Astrocyte of the cerebellum (primary cell): Measurements from ENCODE around the gene SLC10A4.
"Not testable (repeated sequence)": the region's sequence is repeated elsewhere in the genome, so short reads cannot be mapped to it uniquely, and the experiment has no call there.

Source experiments
- DNase-seq: peaks from one replicate; pipeline ENCODE4 v3.0.0-alpha.2; 2011; ENCODE audit warnings: low read depth
- H3K4me3 ChIP-seq: 2 replicates; pipeline ENCODE4 v1.5.1; 2011; ENCODE audit warnings: mild to moderate bottlenecking, low read depth, low read length, moderate library complexity
- in situ Hi-C: cut with HindIII; loops from 2 replicates; pipeline ENCODE4 v1.10.0; 2017; ENCODE audit warnings: low sequenced_read_pairs
- TF ChIP-seq, protein P1 (sequence below): IDR thresholded peaks from 2 replicates; pipeline ENCODE4 v1.5.1; 2012; ENCODE audit warnings: low read length, low read depth, moderate library complexity, mild to moderate bottlenecking; ENCODE audit errors: missing control alignments

SLC10A4 gene, protein sequence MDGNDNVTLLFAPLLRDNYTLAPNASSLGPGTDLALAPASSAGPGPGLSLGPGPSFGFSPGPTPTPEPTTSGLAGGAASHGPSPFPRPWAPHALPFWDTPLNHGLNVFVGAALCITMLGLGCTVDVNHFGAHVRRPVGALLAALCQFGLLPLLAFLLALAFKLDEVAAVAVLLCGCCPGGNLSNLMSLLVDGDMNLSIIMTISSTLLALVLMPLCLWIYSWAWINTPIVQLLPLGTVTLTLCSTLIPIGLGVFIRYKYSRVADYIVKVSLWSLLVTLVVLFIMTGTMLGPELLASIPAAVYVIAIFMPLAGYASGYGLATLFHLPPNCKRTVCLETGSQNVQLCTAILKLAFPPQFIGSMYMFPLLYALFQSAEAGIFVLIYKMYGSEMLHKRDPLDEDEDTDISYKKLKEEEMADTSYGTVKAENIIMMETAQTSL

DNA sequence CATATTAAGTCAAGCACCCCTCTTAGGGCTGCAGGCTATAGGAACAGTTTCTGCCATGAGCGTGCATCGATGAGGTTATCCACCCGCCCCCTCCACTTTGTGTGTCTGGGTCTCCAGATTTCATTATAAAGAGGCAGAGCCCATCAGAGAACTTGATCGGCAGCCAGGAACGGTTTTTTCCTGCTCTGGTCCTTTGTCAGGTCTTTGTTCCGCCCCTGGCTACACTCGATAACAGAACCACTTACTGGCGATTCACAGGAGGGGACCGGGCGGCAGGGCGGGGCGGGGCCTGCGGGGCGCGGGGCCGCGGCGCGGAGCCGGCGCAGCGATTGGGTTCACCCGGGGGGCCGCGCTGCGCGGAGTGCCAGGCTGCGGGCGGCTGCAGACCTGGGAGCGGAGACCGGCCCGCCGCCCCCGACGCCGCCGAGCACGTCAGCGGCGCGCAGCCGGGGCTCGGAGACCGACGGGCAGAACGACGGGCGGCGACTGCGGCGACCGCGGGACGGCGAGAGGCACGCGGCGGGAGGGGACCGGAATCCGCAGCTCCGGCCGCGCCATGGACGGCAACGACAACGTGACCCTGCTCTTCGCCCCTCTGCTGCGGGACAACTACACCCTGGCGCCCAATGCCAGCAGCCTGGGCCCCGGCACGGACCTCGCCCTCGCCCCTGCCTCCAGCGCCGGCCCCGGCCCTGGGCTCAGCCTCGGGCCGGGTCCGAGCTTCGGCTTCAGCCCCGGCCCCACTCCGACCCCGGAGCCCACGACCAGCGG is at the start of gene SLC10A4:
Gene SLC10A4, plus strand, starts transcription at position 338 of the 771 bp plus-strand sequence. Its CDS starts 219 bp downstream, at position 557.
- H3K4me3 ChIP-seq: peak within 1 kb of the TSS; percentile 26
- TF ChIP-seq, protein P1, sequence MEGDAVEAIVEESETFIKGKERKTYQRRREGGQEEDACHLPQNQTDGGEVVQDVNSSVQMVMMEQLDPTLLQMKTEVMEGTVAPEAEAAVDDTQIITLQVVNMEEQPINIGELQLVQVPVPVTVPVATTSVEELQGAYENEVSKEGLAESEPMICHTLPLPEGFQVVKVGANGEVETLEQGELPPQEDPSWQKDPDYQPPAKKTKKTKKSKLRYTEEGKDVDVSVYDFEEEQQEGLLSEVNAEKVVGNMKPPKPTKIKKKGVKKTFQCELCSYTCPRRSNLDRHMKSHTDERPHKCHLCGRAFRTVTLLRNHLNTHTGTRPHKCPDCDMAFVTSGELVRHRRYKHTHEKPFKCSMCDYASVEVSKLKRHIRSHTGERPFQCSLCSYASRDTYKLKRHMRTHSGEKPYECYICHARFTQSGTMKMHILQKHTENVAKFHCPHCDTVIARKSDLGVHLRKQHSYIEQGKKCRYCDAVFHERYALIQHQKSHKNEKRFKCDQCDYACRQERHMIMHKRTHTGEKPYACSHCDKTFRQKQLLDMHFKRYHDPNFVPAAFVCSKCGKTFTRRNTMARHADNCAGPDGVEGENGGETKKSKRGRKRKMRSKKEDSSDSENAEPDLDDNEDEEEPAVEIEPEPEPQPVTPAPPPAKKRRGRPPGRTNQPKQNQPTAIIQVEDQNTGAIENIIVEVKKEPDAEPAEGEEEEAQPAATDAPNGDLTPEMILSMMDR: no peak
- no peak for DNase-seq
- in situ Hi-C loops: no loop called here

DNA sequence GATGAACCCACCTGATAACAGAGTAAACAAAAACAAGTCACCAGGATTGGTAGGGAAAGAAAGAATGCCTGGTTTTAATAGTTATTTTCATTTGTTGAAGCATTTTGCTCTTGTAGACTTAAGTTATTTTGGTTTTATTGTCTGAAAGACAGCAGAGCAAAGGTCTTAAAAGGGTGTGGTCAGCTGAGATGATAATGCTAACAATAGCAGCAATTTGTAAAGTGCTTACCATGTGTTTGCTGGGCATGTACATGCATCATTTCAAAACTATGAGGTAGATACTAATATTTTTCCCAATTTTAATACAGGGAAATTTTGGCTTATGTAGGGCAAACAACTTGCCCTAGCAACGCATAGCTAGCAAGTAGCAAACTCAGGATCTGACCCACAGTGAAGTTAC is 46.8 kb upstream of the SLC10A4 start:
- TF ChIP-seq, protein P1: no peak
- no peak for DNase-seq
- no peak overlapping the region for H3K4me3 ChIP-seq
- in situ Hi-C loops: no loop called here

DNA sequence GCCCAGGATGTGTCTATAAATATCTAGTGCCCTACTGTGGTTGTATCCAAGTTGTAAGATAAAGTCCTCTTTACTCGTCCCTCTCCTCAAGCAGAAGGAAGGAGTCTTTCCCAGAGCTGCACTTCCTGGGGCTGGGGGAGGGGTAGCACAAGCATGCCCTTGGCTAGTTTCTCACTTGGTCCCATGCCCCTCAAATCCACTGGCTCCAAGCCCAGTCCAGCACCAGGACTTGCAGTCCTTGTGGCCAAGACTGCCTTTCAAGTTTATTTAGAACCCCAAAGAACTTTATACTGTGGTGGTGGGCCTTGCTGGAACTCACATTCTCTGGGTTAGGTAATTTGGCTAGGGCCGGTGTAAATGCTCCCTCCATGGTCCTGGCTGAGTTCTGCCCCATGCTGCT is 43.2 kb upstream of the SLC10A4 start:
- peak; percentile 4 for DNase-seq
- in situ Hi-C loops: no loop called here
- TF ChIP-seq, protein P1: no peak
- H3K4me3 ChIP-seq: no peak overlapping the region

DNA sequence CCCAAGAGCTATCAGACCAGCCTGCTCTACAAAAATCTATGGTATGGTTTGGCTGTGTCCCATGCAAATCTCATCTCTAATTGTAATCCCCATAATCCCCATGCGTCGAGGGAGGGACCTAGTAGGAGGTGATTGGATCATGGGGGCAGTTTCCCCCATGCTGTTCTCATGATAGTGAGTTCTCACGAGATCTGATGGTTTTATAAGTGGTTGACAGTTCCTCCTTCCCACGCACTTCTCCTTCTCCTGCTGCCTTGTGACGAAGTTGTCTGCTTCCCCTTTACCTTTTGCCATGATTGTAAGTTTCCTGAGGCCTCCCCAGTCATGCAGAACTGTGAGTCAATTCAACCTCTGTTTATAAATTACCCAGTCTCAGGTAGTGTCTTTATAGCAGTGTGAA is 42.2 kb upstream of the SLC10A4 start:
- in situ Hi-C loops, H3K4me3 ChIP-seq, DNase-seq: not testable (repeated sequence)

DNA sequence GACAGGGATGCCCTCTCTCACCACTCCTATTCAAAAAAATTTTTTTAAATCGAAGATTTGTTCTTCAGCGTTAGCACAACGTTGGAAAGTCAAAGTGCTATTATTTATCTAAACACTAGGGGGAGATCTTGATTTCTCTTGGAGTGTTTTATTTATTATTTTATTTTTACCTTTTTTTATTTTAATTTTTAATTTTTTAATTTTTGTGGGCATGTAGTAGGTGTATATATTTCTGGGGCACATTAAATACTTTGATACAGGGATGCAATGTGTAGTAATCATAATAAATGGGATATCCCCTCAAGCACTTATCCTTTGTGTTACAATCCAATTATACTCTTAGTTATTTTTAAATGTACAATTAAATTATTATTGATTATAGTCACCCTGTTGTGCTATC is 37.4 kb upstream of the SLC10A4 start:
- no peak overlapping the region for H3K4me3 ChIP-seq
- DNase-seq: no peak
- in situ Hi-C loops: no loop called here
- TF ChIP-seq, protein P1: peak; percentile 18

DNA sequence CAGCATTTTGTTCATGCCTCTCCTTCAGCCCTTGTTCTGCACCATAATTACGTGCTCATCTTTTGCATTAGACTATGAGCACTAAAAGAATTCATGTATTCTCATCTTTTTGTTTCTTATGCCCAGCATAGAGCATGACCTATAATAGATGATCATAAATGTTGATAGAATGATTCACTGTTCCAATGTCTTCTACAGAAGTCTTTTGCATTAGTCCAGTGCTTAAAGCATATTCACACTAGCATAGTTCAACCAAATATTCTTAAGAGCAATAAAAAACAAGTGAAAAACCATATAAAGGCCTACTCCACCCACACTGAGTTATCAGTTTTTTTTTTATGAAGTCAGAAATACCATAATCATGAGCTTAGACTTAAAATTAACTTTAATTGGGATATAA is 36.5 kb upstream of the SLC10A4 start:
- H3K4me3 ChIP-seq: no peak overlapping the region
- no peak for DNase-seq
- TF ChIP-seq, protein P1: no peak
- in situ Hi-C loops: no loop called here

DNA sequence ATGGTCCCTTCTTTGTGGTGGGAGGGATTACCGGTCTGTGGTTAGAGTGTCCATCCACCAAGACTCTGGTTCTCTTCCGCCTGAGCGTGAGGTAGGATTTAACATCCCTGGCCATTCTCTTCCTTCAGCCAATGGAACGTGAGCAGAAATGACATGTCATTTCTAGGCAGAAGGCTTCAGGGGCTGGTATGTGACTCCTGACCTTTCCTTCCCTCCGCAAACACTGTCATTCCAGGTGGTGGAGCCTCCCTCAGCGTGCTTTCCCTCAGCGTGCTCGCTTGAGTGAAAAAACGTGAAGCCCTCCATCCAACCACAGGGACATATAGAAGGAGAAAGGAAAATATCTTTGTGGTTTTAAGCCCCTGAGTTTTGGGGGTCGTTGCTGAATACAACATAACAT is 34.0 kb upstream of the SLC10A4 start:
- no peak overlapping the region for H3K4me3 ChIP-seq
- no peak for DNase-seq
- in situ Hi-C loops: no loop called here
- TF ChIP-seq, protein P1: no peak
